H9 (cell line): ENCODE data around the gene STK32B. TPM values are rescaled to one million over a fixed set of nuclear protein-coding genes. Genes with fewer than 3 reads are reported as not detected.

Experiments
- DNase-seq: peaks from one replicate; pipeline ENCODE4 v3.0.0-alpha.2; 2017
- H2AFZ ChIP-seq: one replicate; pipeline ENCODE4 v1.6.1; 2013; ENCODE audit warnings: mild to moderate bottlenecking, low read length, control low read depth, moderate library complexity
- H2AK5ac ChIP-seq: 2 replicates; pipeline ENCODE4 v1.6.1; 2013; ENCODE audit warnings: low read length, control low read depth, mixed read lengths; ENCODE audit not compliant: insufficient read length
- H2BK120ac ChIP-seq: one replicate; pipeline ENCODE4 v1.6.1; 2013; ENCODE audit warnings: low read depth, mild to moderate bottlenecking, low read length, control low read depth, inconsistent platforms; ENCODE audit not compliant: poor library complexity, severe bottlenecking
- H2BK12ac ChIP-seq: 2 replicates; pipeline ENCODE4 v1.6.1; 2013; ENCODE audit warnings: low read length, control low read depth, mixed read lengths, low read depth; ENCODE audit not compliant: insufficient read length
- H2BK15ac ChIP-seq: 2 replicates; pipeline ENCODE4 v1.6.1; 2013; ENCODE audit warnings: low read depth, low read length, control low read depth
- H2BK20ac ChIP-seq: one replicate; pipeline ENCODE4 v1.6.1; 2013; ENCODE audit warnings: low read depth, mild to moderate bottlenecking, low read length, control low read depth, inconsistent platforms; ENCODE audit not compliant: poor library complexity, severe bottlenecking
- H2BK5ac ChIP-seq: 2 replicates; pipeline ENCODE4 v1.6.1; 2013; ENCODE audit warnings: low read length, control low read depth, mixed read lengths; ENCODE audit not compliant: insufficient read length
- H3K14ac ChIP-seq: 2 replicates; pipeline ENCODE4 v1.6.1; 2013; ENCODE audit warnings: low read length, control low read depth; ENCODE audit not compliant: insufficient read depth
- H3K18ac ChIP-seq: 2 replicates; pipeline ENCODE4 v1.6.1; 2013; ENCODE audit warnings: low read depth, mild to moderate bottlenecking, mixed read lengths, low read length, control low read depth; ENCODE audit not compliant: insufficient read length
- H3K23ac ChIP-seq: 2 replicates; pipeline ENCODE4 v1.6.1; 2013; ENCODE audit warnings: low read length, control low read depth, mixed read lengths, low read depth; ENCODE audit not compliant: insufficient read length
- H3K23me2 ChIP-seq: 2 replicates; pipeline ENCODE4 v1.6.1; 2013; ENCODE audit warnings: low read depth, mild to moderate bottlenecking, mixed read lengths, low read length, control low read depth; ENCODE audit not compliant: insufficient read length, poor library complexity, severe bottlenecking
- H3K27ac ChIP-seq: 2 replicates; pipeline ENCODE4 v1.5.1; 2013; ENCODE audit warnings: low read length, control low read depth, mixed read lengths, low read depth; ENCODE audit not compliant: insufficient read length
- H3K27me3 ChIP-seq: 2 replicates; pipeline ENCODE4 v1.6.1; 2013; ENCODE audit warnings: low read length, control low read depth, inconsistent platforms; ENCODE audit not compliant: insufficient read depth
- H3K4ac ChIP-seq: 2 replicates; pipeline ENCODE4 v1.6.1; 2013; ENCODE audit warnings: low read depth, mild to moderate bottlenecking, control low read depth, inconsistent platforms, low read length, moderate library complexity
- H3K4me1 ChIP-seq: 2 replicates; pipeline ENCODE4 v1.6.1; 2013; ENCODE audit warnings: low read length, control low read depth, inconsistent platforms; ENCODE audit not compliant: insufficient read depth
- H3K4me2 ChIP-seq: 2 replicates; pipeline ENCODE4 v1.6.1; 2013; ENCODE audit warnings: low read length, control low read depth, mixed read lengths; ENCODE audit not compliant: insufficient read length, insufficient read depth
- H3K56ac ChIP-seq: 2 replicates; pipeline ENCODE4 v1.6.1; 2013; ENCODE audit warnings: low read depth, mild to moderate bottlenecking, mixed read lengths, low read length, control low read depth; ENCODE audit not compliant: insufficient read length
- H3K79me1 ChIP-seq: 2 replicates; pipeline ENCODE4 v1.6.1; 2013; ENCODE audit warnings: low read depth, mild to moderate bottlenecking, moderate library complexity, low read length, control low read depth, inconsistent platforms; ENCODE audit not compliant: insufficient read depth, poor library complexity, severe bottlenecking
- H3K79me2 ChIP-seq: 2 replicates; pipeline ENCODE4 v1.6.1; 2013; ENCODE audit warnings: low read length, control low read depth, inconsistent platforms; ENCODE audit not compliant: insufficient read depth
- H3K9ac ChIP-seq: 2 replicates; pipeline ENCODE4 v1.6.1; 2013; ENCODE audit warnings: low read length, control low read depth, mixed read lengths; ENCODE audit not compliant: insufficient read length; ENCODE audit errors: extremely low read depth
- H3K9me3 ChIP-seq: one replicate; pipeline ENCODE4 v1.6.1; 2013; ENCODE audit warnings: low read depth, low read length, inconsistent platforms; ENCODE audit not compliant: control insufficient read depth
- H3T11ph ChIP-seq: one replicate; pipeline ENCODE4 v1.6.1; 2013; ENCODE audit warnings: mild to moderate bottlenecking, low read length, control low read depth, inconsistent platforms
- H4K20me1 ChIP-seq: one replicate; pipeline ENCODE4 v1.6.1; 2013; ENCODE audit not compliant: control insufficient read depth, insufficient read length, insufficient read depth
- H4K5ac ChIP-seq: 2 replicates; pipeline ENCODE4 v1.6.1; 2013; ENCODE audit warnings: low read depth, mild to moderate bottlenecking, mixed read lengths, low read length, control low read depth; ENCODE audit not compliant: insufficient read length
- H4K8ac ChIP-seq: replicated peaks from 2 replicates; pipeline ENCODE4 v1.6.1; 2013; ENCODE audit warnings: low read length, control low read depth, mixed read lengths, low read depth; ENCODE audit not compliant: insufficient read length
- H4K91ac ChIP-seq: 2 replicates; pipeline ENCODE4 v1.6.1; 2013; ENCODE audit warnings: low read depth, mild to moderate bottlenecking, moderate library complexity, mixed read lengths, low read length, control low read depth; ENCODE audit not compliant: insufficient read length
- H3K27ac Mint-ChIP-seq, 3 experiments: 2 replicates in 2 of 3; 3 replicates in 1 of 3; pipeline ENCODE4 v1.8.0; 2020 to 2021; ENCODE audit warnings: mixed read lengths in 3 of 3, mild to moderate bottlenecking in 1 of 3, moderate library complexity in 1 of 3
- H3K27me3 Mint-ChIP-seq: 2 replicates; pipeline ENCODE4 v1.8.0; 2021; ENCODE audit warnings: low read depth, mild to moderate bottlenecking, moderate library complexity, mixed read lengths
- H3K36me3 Mint-ChIP-seq, 3 experiments: 2 replicates in 2 of 3; 3 replicates in 1 of 3; pipeline ENCODE4 v1.8.0; 2020 to 2021; ENCODE audit warnings: low read depth in 3 of 3, mixed read lengths in 3 of 3; ENCODE audit not compliant: insufficient read depth in 1 of 3
- H3K4me1 Mint-ChIP-seq, 2 experiments: 2 replicates each; pipeline ENCODE4 v1.8.0; 2020; ENCODE audit warnings: mixed read lengths in 2 of 2
- H3K4me3 Mint-ChIP-seq, 2 experiments: 2 replicates in 1 of 2; 3 replicates in 1 of 2; pipeline ENCODE4 v1.8.0; 2020 to 2021; ENCODE audit warnings: mild to moderate bottlenecking in 2 of 2, mixed read lengths in 2 of 2, moderate library complexity in 1 of 2
- H3K9me3 Mint-ChIP-seq, 2 experiments: 2 replicates in 1 of 2; 3 replicates in 1 of 2; pipeline ENCODE4 v1.8.0; 2020; ENCODE audit warnings: mild to moderate bottlenecking in 2 of 2, mixed read lengths in 2 of 2, moderate library complexity in 1 of 2
- CTCF ChIP-seq: fragments of 200-600 bp; sonication (generic); conservative IDR thresholded peaks from 3 replicates; pipeline ENCODE4 v1.8.0; 2021; ENCODE audit warnings: antibody characterized with exemption, mild to moderate bottlenecking
- WGBS: extraction: QIAGEN DNeasy Blood & Tissue Kit; methylation state at CpG from one replicate; pipeline ENCODE4 v1.1.7; 2013; ENCODE audit warnings: missing lambda C conversion rate, low lambda C conversion rate, mixed read lengths; ENCODE audit not compliant: insufficient read length; ENCODE audit errors: extremely low coverage; 5-methylcytosine and 5-hydroxymethylcytosine counted together
- total RNA-seq: library from RNA; stranded (reverse); gene quantifications from 2 replicates; pipeline ENCODE4 v1.2.1, GENCODE V29; 2021

STK32B gene
- total RNA-seq, 1 experiment from 2014 or later: 1.0 TPM

GRCh38 chr4:5424901-5425300 is 373.6 kb downstream of the STK32B start:
- H3K36me3 Mint-ChIP-seq: peaks cover 0 to 3% (median 0%) of the 10 kb centered on the region in 3 experiments; a peak in 3 of 7 replicates
- H3K4me1 Mint-ChIP-seq: no peaks in the 10 kb centered on the region; a peak in 1 of 4 replicates
- no peak overlapping the region for H2BK120ac ChIP-seq
- no peak overlapping the region for H3K23ac ChIP-seq
- H3K4me2 ChIP-seq: no peak overlapping the region
- no peak overlapping the region for H2BK15ac ChIP-seq
- no peak for DNase-seq
- H3K79me2 ChIP-seq: no peaks in the 10 kb centered on the region
- H3T11ph ChIP-seq: no peak overlapping the region
- H3K9me3 ChIP-seq: no peaks in the 10 kb centered on the region
- no peak for TF ChIP-seq CTCF
- H3K27me3 ChIP-seq: no peaks in the 10 kb centered on the region
- peaks cover 6 to 14% of the 10 kb centered on the region in 2 experiments for H3K9me3 Mint-ChIP-seq
- H3K9ac ChIP-seq: no peak overlapping the region
- no peak overlapping the region for H2AFZ ChIP-seq
- no peak overlapping the region for H4K8ac ChIP-seq
- H4K5ac ChIP-seq: no peak overlapping the region
- no peaks in the 10 kb centered on the region for H3K23me2 ChIP-seq
- no peaks in the 10 kb centered on the region for H4K20me1 ChIP-seq
- WGBS: no CpG with 5 or more reads among the region's 8 CpGs
- no peak overlapping the region for H3K4ac ChIP-seq
- no peak overlapping the region for H2BK5ac ChIP-seq
- H2BK20ac ChIP-seq: no peak overlapping the region
- no peaks in the 10 kb centered on the region for H3K4me1 ChIP-seq
- no peak overlapping the region for H3K4me3 Mint-ChIP-seq
- H3K27ac ChIP-seq: no peak overlapping the region
- no peaks in the 10 kb centered on the region for H3K79me1 ChIP-seq
- no peak overlapping the region for H3K18ac ChIP-seq
- no peak overlapping the region for H2AK5ac ChIP-seq
- H4K91ac ChIP-seq: no peak overlapping the region
- H3K14ac ChIP-seq: no peak overlapping the region
- no peak overlapping the region for H3K56ac ChIP-seq
- H2BK12ac ChIP-seq: no peak overlapping the region
- peaks cover 15% of the 10 kb centered on the region for H3K27me3 Mint-ChIP-seq
- no peak overlapping the region for H3K27ac Mint-ChIP-seq
